Stimulated activated naive B cell treated with anti-CD40 and anti-IgM and Interleukin-4, amounts not matched to agents 10 μg/mL and 1 μg/mL and 100 μg/mL, for 72 hours (primary cell): ENCODE measurements around the gene BIRC7.
A peak's percentile ranks its signal among the peaks of the same experiment; 100 is the strongest.
"Not testable (repeated sequence)": the region's sequence is repeated elsewhere in the genome, so short reads cannot be mapped to it uniquely, and the experiment has no call there.

Source experiments
- ATAC-seq, 2 donors: fragments of 150-1000 bp; cut with Tn5 transposase; replicated peaks; 2 replicates each; pipeline ENCODE4 v1.10.0; 2021; ENCODE audit warnings: moderate library complexity in 1 of 2
- DNase-seq: peaks from one replicate; pipeline ENCODE4 v3.0.0; 2021
- H3K27ac Mint-ChIP-seq: one replicate; pipeline ENCODE4 v1.8.0; 2022; ENCODE audit warnings: mild to moderate bottlenecking, mixed read lengths
- H3K27me3 Mint-ChIP-seq, 2 donors: one replicate each; pipeline ENCODE4 v1.8.0; 2022; ENCODE audit warnings: mixed read lengths in 2 of 2
- H3K36me3 Mint-ChIP-seq, 2 donors: one replicate each; pipeline ENCODE4 v1.8.0; 2022; ENCODE audit warnings: mixed read lengths in 2 of 2, mild to moderate bottlenecking in 1 of 2
- H3K4me1 Mint-ChIP-seq, 2 donors: one replicate each; pipeline ENCODE4 v1.8.0; 2022; ENCODE audit warnings: mixed read lengths in 2 of 2, mild to moderate bottlenecking in 1 of 2
- H3K4me3 Mint-ChIP-seq, 2 donors: one replicate each; pipeline ENCODE4 v1.8.0; 2022; ENCODE audit warnings: mild to moderate bottlenecking in 2 of 2, mixed read lengths in 2 of 2, moderate library complexity in 1 of 2
- H3K9me3 Mint-ChIP-seq, 2 donors: one replicate each; pipeline ENCODE4 v1.8.0; 2022; ENCODE audit warnings: mixed read lengths in 2 of 2, mild to moderate bottlenecking in 1 of 2

Gene BIRC7

GRCh38 chr20:63240004-63240403, 4.3 kb downstream of the BIRC7 start:
- ATAC-seq (no peak), DNase-seq (no peak)
- no peaks in the 10 kb centered on the region for H3K36me3 Mint-ChIP-seq
- no peak overlapping the region for H3K4me3 Mint-ChIP-seq
- H3K4me1 Mint-ChIP-seq, result peaks cover 0 to 6% of the 10 kb centered on the region in 2 donors
- no peaks in the 10 kb centered on the region for H3K9me3 Mint-ChIP-seq
- no peak overlapping the region for H3K27ac Mint-ChIP-seq
- H3K27me3 Mint-ChIP-seq, result peaks cover 15 to 20% of the 10 kb centered on the region in 2 donors

GRCh38 chr20:63241272-63241671, 5.6 kb downstream of the BIRC7 start:
- H3K4me1 Mint-ChIP-seq, result no peaks in the 10 kb centered on the region
- no peaks in the 10 kb centered on the region for H3K9me3 Mint-ChIP-seq
- no peaks in the 10 kb centered on the region for H3K36me3 Mint-ChIP-seq
- DNase-seq (no peak), ATAC-seq (no peak)
- H3K27ac Mint-ChIP-seq, result no peak overlapping the region
- peaks cover 24 to 33% of the 10 kb centered on the region in 2 donors for H3K27me3 Mint-ChIP-seq
- H3K4me3 Mint-ChIP-seq, result no peak overlapping the region

- DNase-seq (no peak), ATAC-seq (no peak)
- no peaks in the 10 kb centered on the region for H3K4me1 Mint-ChIP-seq
- no peaks in the 10 kb centered on the region for H3K36me3 Mint-ChIP-seq
- no peak overlapping the region for H3K27ac Mint-ChIP-seq
- no peak overlapping the region for H3K4me3 Mint-ChIP-seq
- no peaks in the 10 kb centered on the region for H3K9me3 Mint-ChIP-seq
- H3K27me3 Mint-ChIP-seq, result peaks cover 27 to 46% of the 10 kb centered on the region in 2 donors
These were observed 7.0 kb downstream of the BIRC7 start for GRCh38 chr20:63242736-63243135.

- DNase-seq (no peak), ATAC-seq (no peak)
- Mint-ChIP-seq H3K9me3 (no peaks in the 10 kb centered on the region), H3K36me3 (no peaks in the 10 kb centered on the region), H3K4me1 (peaks cover 0 to 3% of the 10 kb centered on the region in 2 donors), H3K27ac (no peak overlapping the region), H3K4me3 (no peak overlapping the region), H3K27me3 (peaks cover 37 to 55% of the 10 kb centered on the region in 2 donors)
These were observed 8.0 kb downstream of the BIRC7 start for GRCh38 chr20:63243604-63244247.

GRCh38 chr20:63244468-63244867, 8.8 kb downstream of the BIRC7 start:
- no peak for ATAC-seq
- H3K4me3 Mint-ChIP-seq, result no peak overlapping the region
- H3K4me1 Mint-ChIP-seq, result peaks cover 5 to 7% of the 10 kb centered on the region in 2 donors
- H3K9me3 Mint-ChIP-seq, result no peaks in the 10 kb centered on the region
- H3K27ac Mint-ChIP-seq, result peak overlapping the region; percentile 47
- H3K27me3 Mint-ChIP-seq, result peaks cover 45 to 63% of the 10 kb centered on the region in 2 donors
- DNase-seq, result no peak
- H3K36me3 Mint-ChIP-seq, result no peaks in the 10 kb centered on the region

GRCh38 chr20:63246490-63247288, 11.0 kb downstream of the BIRC7 start:
- H3K27me3 Mint-ChIP-seq, result peaks cover 56 to 84% of the 10 kb centered on the region in 2 donors
- H3K27ac Mint-ChIP-seq, result no peak overlapping the region
- ATAC-seq (peak; percentile 18 to 34), DNase-seq (no peak)
- no peaks in the 10 kb centered on the region for H3K36me3 Mint-ChIP-seq
- no peaks in the 10 kb centered on the region for H3K9me3 Mint-ChIP-seq
- peaks cover 9 to 16% of the 10 kb centered on the region in 2 donors for H3K4me1 Mint-ChIP-seq
- no peak overlapping the region for H3K4me3 Mint-ChIP-seq

GRCh38 chr20:63247671-63248228, 12.0 kb downstream of the BIRC7 start:
- Mint-ChIP-seq H3K4me3 (no peak overlapping the region), H3K27me3 (peaks cover 62 to 88% of the 10 kb centered on the region in 2 donors), H3K9me3 (no peaks in the 10 kb centered on the region), H3K27ac (no peak overlapping the region), H3K4me1 (peaks cover 11 to 19% of the 10 kb centered on the region in 2 donors), H3K36me3 (no peaks in the 10 kb centered on the region)
- DNase-seq (no peak), ATAC-seq (no peak)

- Mint-ChIP-seq H3K36me3 (no peaks in the 10 kb centered on the region), H3K4me1 (peaks cover 16 to 30% of the 10 kb centered on the region in 2 donors), H3K27me3 (peaks cover 62 to 91% of the 10 kb centered on the region in 2 donors), H3K4me3 (no peak overlapping the region), H3K9me3 (no peaks in the 10 kb centered on the region), H3K27ac (no peak overlapping the region)
- ATAC-seq, result no peak
- DNase-seq, result no peak
These were observed 13.3 kb downstream of the BIRC7 start for GRCh38 chr20:63248835-63249591.

GRCh38 chr20:63249891-63250290, 14.2 kb downstream of the BIRC7 start:
- peaks cover 60 to 87% of the 10 kb centered on the region in 2 donors for H3K27me3 Mint-ChIP-seq
- H3K4me1 Mint-ChIP-seq, result peaks cover 18 to 30% of the 10 kb centered on the region in 2 donors
- no peak overlapping the region for H3K4me3 Mint-ChIP-seq
- ATAC-seq, result no peak
- H3K27ac Mint-ChIP-seq, result no peak overlapping the region
- no peak for DNase-seq
- no peaks in the 10 kb centered on the region for H3K9me3 Mint-ChIP-seq
- no peaks in the 10 kb centered on the region for H3K36me3 Mint-ChIP-seq

- not testable (repeated sequence) for ATAC-seq, H3K36me3 Mint-ChIP-seq, DNase-seq, H3K27ac Mint-ChIP-seq, H3K9me3 Mint-ChIP-seq, H3K4me3 Mint-ChIP-seq
- Mint-ChIP-seq H3K4me1 (peaks cover 18 to 30% of the 10 kb centered on the region in 2 donors), H3K27me3 (peaks cover 66 to 87% of the 10 kb centered on the region in 2 donors)
These were observed 15.6 kb downstream of the BIRC7 start for GRCh38 chr20:63251350-63251749.

- Mint-ChIP-seq H3K9me3 (no peaks in the 10 kb centered on the region), H3K27ac (no peak overlapping the region), H3K27me3 (peaks cover 75 to 88% of the 10 kb centered on the region in 2 donors), H3K4me3 (no peak overlapping the region), H3K4me1 (peaks cover 18 to 30% of the 10 kb centered on the region in 2 donors), H3K36me3 (no peaks in the 10 kb centered on the region)
- DNase-seq (no peak), ATAC-seq (no peak)
These were observed 16.6 kb downstream of the BIRC7 start for GRCh38 chr20:63252284-63252711.

GRCh38 chr20:63253065-63253437, 17.3 kb downstream of the BIRC7 start:
- no peak for ATAC-seq

GRCh38 chr20:63253438-63254231, 17.9 kb downstream of the BIRC7 start:
- Mint-ChIP-seq H3K4me3 (peak overlapping the region in 1 of 2 donors; percentile 33), H3K27ac (no peak overlapping the region), H3K4me1 (peaks cover 16 to 30% of the 10 kb centered on the region in 2 donors), H3K36me3 (no peaks in the 10 kb centered on the region), H3K27me3 (peaks cover 73 to 89% of the 10 kb centered on the region in 2 donors), H3K9me3 (no peaks in the 10 kb centered on the region)
- DNase-seq (no peak), ATAC-seq (peak in 1 of 2 donors; percentile 31)

More at GRCh38 chr20:63253065-63253437, 17.3 kb downstream of the BIRC7 start:
- no peak for DNase-seq
- Mint-ChIP-seq H3K27me3 (peaks cover 74 to 88% of the 10 kb centered on the region in 2 donors), H3K4me3 (peak overlapping the region in 1 of 2 donors; percentile 33), H3K9me3 (no peaks in the 10 kb centered on the region), H3K36me3 (no peaks in the 10 kb centered on the region), H3K27ac (no peak overlapping the region), H3K4me1 (peaks cover 18 to 30% of the 10 kb centered on the region in 2 donors)
